ENCODE results near the gene GNA14.
"Not testable (repeated sequence)": the region's sequence is repeated elsewhere in the genome, so short reads cannot be mapped to it uniquely, and the experiment has no call there.

GNA14 gene

DNA sequence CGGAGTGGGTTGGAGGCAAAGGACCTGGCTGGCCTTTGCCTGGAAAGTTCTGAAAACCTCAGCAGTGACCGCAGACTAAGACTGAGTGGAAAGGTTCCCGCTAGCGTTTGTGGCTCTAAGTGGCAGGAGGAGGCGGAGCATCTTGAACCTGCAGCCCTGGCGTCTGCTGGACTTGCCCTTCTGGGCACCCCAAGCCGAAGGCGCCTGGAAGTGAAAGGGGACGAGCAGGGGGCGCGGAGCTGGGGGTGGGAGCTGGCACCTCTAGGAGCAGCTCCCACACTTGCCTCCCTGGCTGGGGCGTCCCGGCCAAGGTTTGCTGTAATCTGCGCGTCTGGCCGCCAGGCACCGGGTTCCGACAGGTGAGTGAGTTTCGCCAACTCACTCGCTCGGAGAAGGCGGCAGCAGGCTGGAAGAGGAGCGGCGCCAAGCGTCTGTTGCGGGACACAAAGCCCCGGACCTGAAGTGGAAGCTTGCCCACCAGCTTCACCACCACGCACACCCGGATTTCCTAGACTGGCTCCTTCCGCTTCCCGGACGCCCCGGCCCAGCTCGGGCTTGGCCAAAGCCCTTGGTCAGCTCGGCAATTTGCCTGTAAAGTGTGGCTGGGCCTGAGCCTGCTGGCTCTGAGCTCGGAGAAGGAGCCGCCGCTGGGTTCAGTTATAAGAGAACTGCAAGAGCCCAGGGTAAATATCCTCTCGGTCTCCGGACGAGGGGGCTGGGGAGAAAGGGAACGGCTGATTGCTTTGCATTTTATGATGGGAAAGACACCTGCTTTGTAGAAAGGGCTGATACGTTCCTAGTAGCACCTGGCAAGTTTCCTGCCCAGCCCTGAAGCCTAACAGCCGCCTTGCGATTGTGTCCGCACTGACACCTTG lies at the start of gene GNA14:
TSS of gene GNA14 (minus strand) at position 89 of the 875 bp plus-strand sequence. CDS start 529 bp downstream, outside the sequence.
- no peak for DNase-seq (ENCODE audit: low read depth)

DNA sequence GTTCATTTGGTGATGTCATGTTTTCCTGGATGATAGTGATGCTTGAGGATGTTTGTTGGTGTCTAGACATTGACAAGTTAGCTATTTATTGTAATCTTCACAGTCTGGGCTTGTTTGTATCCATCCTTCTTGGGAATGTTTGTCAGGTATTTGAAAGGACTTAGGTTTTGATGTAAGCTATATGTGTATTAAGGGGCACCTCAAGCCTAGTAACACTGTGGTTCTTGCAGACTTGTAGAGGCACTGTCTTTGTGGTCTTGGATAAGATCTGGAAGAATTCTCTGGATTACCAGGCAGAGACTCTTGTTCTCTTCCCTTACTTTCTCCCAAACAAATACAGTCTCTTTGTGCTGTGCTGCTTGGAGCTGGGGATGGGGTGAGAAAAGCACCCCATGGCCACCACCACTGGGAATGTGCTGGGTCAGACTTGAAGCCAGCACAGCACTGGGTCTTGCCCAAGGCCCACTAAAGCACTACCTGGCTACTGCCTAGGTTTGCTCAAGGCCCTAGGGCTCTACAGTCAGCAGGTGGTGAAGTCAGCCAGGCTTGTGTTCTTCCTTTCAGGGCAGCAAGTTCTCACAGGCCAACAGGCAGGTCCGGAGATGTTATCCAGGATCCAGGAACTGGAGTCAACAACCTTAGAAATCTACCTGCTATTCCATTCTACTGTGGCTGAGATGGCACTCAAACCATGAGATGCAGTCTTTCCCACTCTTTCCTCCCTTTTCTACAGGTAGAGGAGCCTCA lies 49.3 kb upstream of the GNA14 start:
- no peak for DNase-seq (ENCODE audit: low read depth)

- not testable (repeated sequence) for DNase-seq (ENCODE audit: low read depth)
Observed at GRCh38 chr9:77690723-77691122, 42.6 kb upstream of the GNA14 start.

GRCh38 chr9:77690119-77690518 lies 42.0 kb upstream of the GNA14 start:
- not testable (repeated sequence) for DNase-seq (ENCODE audit: low read depth)

DNA sequence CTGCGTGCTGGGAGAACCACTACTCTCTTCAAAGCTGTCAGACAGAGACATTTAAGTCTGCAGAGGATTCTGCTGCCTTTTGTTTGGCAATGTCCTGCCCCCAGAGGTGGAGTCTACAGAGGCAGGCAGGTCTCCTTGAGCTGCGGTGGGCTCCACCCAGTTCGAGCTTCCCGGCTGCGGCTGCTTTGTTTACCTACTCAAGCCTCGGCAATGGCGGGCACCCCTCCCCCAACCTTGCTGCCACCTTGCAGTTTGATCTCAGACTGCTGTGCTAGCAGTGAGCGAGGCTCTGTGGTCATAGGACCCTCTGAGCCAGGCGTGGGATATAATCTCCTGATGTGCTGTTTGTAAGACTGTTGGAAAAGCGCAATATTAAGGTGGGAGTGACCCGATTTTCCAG lies 39.6 kb upstream of the GNA14 start:
- not testable (repeated sequence) for DNase-seq (ENCODE audit: low read depth)

DNA sequence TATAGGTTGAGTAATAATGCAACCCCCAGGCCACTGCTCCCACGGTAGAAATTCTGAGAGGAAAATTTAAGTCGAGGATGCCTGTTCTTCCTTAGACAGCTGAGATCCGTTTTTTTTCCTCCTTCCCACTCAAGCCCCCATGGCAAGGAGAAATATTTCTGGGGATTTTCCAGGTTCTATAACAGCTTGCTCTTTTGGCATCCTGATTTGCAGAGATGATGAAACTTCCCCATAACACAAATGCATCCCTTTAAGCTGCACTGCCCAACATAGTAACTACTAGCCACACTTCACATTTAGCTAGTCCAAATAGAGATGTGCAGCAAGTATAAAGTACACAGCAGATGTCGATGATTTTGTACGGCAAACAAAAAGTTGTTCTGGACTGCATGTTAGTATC lies 32.5 kb upstream of the GNA14 start:
- DNase-seq (ENCODE audit: low read depth), result no peak

DNA sequence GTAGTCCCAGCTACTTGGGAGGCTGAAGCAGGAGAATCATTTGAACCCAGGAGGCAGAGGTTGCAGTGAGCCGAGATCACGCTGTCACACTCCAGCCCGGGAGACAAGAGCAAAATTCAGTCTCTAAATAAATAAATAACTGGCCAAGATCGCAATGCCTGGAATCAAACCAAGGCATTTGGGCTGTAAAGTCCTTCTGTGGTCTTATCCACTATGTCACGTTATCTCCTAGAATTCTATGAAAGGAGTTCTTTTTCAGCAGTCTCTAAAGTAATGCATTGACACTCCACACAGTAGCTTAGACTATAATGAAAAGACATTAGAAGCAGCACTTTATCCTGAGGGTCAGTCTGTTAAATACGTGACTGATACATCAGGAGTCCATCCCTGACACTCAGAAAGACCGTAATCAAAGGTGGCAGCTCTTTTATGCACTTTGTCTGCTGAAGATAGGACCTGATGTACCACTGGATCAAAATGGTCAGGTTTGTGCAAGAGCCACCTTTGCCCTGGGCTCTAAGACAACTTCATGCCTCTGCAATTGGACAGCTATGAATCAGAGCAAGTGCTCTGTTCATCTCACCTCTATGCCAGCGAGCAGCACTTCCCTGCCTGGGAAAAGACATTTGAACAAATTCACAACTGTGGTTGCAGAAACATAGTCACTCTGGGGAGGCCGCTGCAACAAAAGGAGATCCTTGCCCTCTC lies 31.7 kb upstream of the GNA14 start:
- no peak for DNase-seq (ENCODE audit: low read depth)

- DNase-seq (ENCODE audit: low read depth), result no peak
Observed at GRCh38 chr9:77679088-77679487, 31.0 kb upstream of the GNA14 start.

DNA sequence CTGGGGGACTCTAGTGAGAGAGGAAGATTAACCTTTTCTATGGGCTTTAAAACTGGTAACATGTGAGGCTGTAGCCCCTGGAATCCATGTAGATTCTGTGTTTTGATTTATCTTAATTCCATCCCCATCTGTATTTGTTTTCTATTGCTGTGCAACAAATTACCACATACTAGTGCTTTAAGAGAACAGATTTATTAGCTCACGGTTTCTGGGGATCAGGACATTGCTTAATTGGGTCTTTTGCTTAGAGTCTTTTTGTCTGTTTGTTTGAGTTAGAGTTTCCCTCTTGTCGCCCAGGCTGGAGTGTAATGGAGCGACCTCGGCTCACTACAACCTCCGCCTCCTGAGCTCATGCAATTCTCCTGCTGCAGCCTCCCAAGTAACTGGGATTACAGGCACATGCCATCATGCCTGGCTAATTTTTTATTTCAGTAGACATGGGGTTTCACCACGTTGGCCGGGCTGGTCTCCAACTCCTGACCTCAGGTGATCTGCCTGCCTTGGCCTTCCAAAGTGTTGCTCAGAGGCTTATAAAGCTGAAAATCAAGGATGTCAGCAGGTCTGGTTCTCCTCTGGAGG lies 29.9 kb upstream of the GNA14 start:
- DNase-seq (ENCODE audit: low read depth), result no peak

DNA sequence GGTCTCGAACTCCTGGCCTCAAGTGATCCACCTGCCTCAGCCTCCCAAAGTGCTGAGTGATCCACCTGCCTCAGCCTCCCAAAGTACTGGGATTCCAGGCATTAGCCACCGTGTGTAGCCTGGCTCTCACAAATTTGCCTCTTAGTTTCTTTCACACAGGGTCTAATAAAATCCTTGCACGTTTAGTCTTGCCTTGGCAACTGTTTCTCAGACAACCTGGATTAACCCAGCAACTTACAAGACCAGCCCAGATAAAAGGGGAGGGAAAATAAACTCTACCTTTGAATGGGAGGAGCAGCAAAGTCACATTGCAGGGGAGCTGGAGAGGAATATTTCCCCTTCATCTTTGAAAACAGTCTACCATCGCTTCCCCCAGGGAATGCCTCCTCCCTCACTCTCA lies 29.3 kb upstream of the GNA14 start:
- DNase-seq (ENCODE audit: low read depth), result no peak

DNA sequence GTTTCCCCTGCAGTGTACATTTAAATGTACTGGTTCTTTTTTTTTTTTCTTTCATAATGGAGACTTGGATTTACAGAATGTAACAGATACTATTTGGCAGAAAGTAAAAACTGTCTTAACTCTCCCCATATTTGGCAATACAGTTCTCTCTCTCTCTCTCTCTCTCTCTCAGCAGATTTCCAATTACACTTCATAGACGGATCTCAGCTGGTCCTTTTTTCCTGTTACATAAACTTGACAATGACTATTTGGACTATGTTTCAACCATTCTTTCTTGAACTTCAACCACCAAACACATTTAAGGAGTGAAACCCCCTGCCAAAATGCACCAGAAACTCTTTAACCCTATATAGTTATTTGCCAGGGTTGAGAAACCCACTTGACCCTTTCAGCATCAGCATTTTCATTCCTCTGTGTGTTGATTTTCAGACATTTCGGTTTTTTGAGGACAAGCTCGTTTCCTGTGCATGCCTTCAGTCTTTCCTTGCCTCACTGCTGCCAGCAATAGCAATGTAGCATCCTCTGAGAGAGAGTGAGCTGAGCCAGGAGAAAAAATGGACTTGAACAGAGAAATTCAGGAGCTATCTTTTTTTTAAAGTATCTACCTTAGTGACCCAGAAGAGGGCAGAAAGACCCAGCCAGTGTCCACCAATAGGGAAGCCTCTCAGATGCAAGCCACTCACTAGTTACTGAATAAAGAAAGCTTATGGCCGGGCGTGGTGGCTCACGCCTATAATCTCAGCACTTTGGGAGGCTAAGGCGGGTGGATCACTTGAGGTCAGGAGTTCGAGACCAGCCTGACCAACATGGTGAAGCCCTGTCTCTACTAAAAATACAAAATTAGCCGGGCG lies 26.0 kb upstream of the GNA14 start:
- no peak for DNase-seq (ENCODE audit: low read depth)

DNA sequence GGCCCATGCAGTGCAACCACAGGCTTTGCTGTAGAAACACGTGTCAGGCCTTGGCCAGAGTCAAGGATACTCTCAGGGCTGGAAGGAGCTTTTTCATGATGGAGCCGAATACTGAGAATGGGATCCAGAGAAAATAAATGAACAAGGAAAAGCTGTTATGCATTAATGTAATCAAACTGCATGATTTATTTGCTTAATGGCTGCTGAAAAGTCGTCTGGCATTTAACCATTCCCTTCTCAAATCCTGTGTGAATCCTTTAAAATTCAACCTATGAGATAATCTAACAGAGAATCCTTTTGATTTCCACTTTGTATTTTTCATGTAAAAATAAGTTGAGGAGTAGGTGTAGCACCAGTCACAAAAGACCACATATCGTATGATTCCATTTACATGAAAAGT lies 24.1 kb upstream of the GNA14 start:
- no peak for DNase-seq (ENCODE audit: low read depth)

- DNase-seq (ENCODE audit: low read depth), result no peak
Observed at GRCh38 chr9:77667151-77667550, 19.0 kb upstream of the GNA14 start.

- no peak for DNase-seq (ENCODE audit: low read depth)
Observed at GRCh38 chr9:77663754-77664153, 15.6 kb upstream of the GNA14 start.

- no peak for DNase-seq (ENCODE audit: low read depth)
Observed at GRCh38 chr9:77661566-77662085, 13.5 kb upstream of the GNA14 start.

- no peak for DNase-seq (ENCODE audit: low read depth)
Observed at GRCh38 chr9:77659926-77660325, 11.8 kb upstream of the GNA14 start.

GRCh38 chr9:77651203-77651602 lies 3.1 kb upstream of the GNA14 start:
- DNase-seq (ENCODE audit: low read depth), result no peak

GRCh38 chr9:77649109-77649812 lies 1.1 kb upstream of the GNA14 start:
- DNase-seq (ENCODE audit: low read depth), result no peak

DNA sequence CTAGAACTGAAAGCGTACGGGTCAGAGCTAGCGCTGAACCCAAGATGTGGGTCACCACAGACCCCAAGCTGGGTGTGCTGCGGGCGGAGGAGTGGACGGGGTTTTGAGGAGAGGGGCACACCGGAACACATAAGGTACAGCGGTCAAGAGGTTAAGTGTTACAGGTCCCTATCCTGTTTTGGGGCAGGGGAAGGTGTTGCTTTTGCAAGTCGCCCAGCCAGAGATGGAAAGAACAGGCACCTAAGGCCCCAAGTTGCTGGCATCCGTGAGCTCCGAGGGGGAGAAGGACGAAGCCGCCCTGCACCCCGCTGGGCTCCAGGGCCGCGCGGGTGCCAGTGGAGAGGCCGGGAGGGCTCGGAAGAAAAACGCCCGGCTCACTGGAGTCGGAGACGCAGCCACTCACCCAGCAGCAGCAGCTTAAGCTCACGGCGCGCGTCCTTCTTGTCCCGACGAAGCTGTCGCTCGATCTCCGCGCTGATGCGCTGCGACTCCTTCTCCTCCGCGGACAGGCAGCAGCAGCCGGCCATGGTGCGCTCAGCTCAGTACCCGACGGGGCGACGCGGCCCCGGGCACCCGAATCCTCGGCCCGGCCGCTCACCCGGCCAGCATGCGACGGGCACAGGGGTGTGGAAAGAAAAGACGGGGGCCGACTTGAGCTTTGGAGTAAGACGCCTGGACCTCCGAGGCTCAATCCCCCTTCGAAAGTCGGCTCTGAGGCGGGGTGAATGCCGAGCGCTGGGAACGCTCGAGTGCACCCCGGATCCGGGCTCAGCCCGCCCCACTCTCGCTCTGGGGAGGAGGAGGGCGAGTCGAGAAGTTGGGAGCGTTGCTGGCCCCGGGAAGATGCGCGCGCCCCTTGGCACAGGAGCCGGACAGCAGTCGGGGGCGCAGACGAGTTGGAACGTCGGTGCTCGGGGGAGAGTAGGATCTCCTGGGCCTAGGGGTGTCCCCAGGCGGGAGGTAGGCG lies 572 bp downstream of the GNA14 start:
- DNase-seq (ENCODE audit: low read depth), result no peak

All from activated gamma-delta T cell treated with anti-CD3 and anti-CD28 coated beads, Interleukin-2, amount 50 U/mL, for 16 hours (primary cell).